Ishikawa (cell line): ENCODE results near the gene SCFD1.

Source experiments
- CEBPB ChIP-seq: IDR thresholded peaks from 2 replicates; pipeline ENCODE4 v1.6.1; 2012
- CREB1 ChIP-seq: IDR thresholded peaks from 2 replicates; pipeline ENCODE4 v1.6.1; 2012; ENCODE audit warnings: low read depth
- EGR1 ChIP-seq: IDR thresholded peaks from 2 replicates; pipeline ENCODE4 v1.6.1; 2012
- EP300 ChIP-seq: IDR thresholded peaks from 2 replicates; pipeline ENCODE4 v1.6.1; 2012; ENCODE audit warnings: borderline replicate concordance
- MAX ChIP-seq: IDR thresholded peaks from 2 replicates; pipeline ENCODE4 v1.6.1; 2012
- NFIC ChIP-seq: IDR thresholded peaks from 2 replicates; pipeline ENCODE4 v1.6.1; 2012
- RAD21 ChIP-seq: IDR thresholded peaks from 2 replicates; pipeline ENCODE4 v1.6.1; 2012; ENCODE audit warnings: low read depth
- REST ChIP-seq: IDR thresholded peaks from 2 replicates; pipeline ENCODE4 v1.6.1; 2012; ENCODE audit warnings: low read depth, mild to moderate bottlenecking
- TAF1 ChIP-seq: IDR thresholded peaks from 2 replicates; pipeline ENCODE4 v1.6.1; 2012; ENCODE audit warnings: low read depth, mild to moderate bottlenecking
- TCF12 ChIP-seq: IDR thresholded peaks from 2 replicates; pipeline ENCODE4 v1.6.1; 2012; ENCODE audit warnings: low read depth
- TEAD4 ChIP-seq: IDR thresholded peaks from 2 replicates; pipeline ENCODE4 v1.6.1; 2012
- USF1 ChIP-seq: IDR thresholded peaks from 2 replicates; pipeline ENCODE4 v1.6.1; 2012
- YY1 ChIP-seq: IDR thresholded peaks from 2 replicates; pipeline ENCODE4 v1.6.1; 2012; ENCODE audit warnings: low read depth

- TF ChIP-seq EP300: no peak
- no peak for TF ChIP-seq TAF1
- no peak for TF ChIP-seq REST
- TF ChIP-seq TEAD4: no peak
- TF ChIP-seq MAX: no peak
- no peak for TF ChIP-seq CEBPB
- no peak for TF ChIP-seq YY1
- TF ChIP-seq TCF12: no peak
- no peak for TF ChIP-seq NFIC
- TF ChIP-seq RAD21: no peak
- no peak for TF ChIP-seq CREB1
- TF ChIP-seq EGR1: no peak
- TF ChIP-seq USF1: no peak
Measured at GRCh38 chr14:30759172-30760125, 137.3 kb downstream of the SCFD1 start.
